H1 (cell line): Measurements from ENCODE around the gene ANKS1B. TPM values are rescaled to one million over a fixed set of nuclear protein-coding genes. Genes with fewer than 3 reads are reported as not detected.

Source experiments
- CTCF ChIA-PET: fragments of 300-600 bp; sonication (Branson Sonifier 250); formaldehyde crosslinking; loops from one replicate; lab custom pipeline; 2021; ENCODE audit not compliant: partially characterized antibody; lab: Charles Lee
- POLR2A ChIA-PET: fragments of 300-600 bp; sonication (Branson Sonifier 250); formaldehyde crosslinking; loops from one replicate; lab custom pipeline; 2021; ENCODE audit warnings: inconsistent platforms; ENCODE audit not compliant: partially characterized antibody; lab: Charles Lee
- DNase-seq, 2 experiments: peaks; one replicate each; pipeline versions ENCODE4 v3.0.0 to v3.0.0-alpha.2; 2010 to 2022; ENCODE audit warnings: low spot score in 2 of 2, low read depth in 1 of 2, mixed read lengths in 1 of 2
- FAIRE-seq: peaks from 2 replicates; lab custom pipeline; 2011; peaks lifted over from hg19 to GRCh38; lab: Jason Lieb, UNC
- H2AFZ ChIP-seq: 2 replicates; pipeline ENCODE4 v1.8.1; 2012; ENCODE audit warnings: low read length, inconsistent platforms
- H2AK5ac ChIP-seq: 2 replicates; pipeline ENCODE4 v1.6.1; 2013; ENCODE audit warnings: low read depth, low read length
- H2BK120ac ChIP-seq: replicated peaks from 2 replicates; pipeline ENCODE3; 2013; ENCODE audit warnings: low read depth, low read length, inconsistent platforms
- H2BK12ac ChIP-seq: 2 replicates; pipeline ENCODE4 v1.6.1; 2013; ENCODE audit warnings: low read depth, low read length
- H2BK15ac ChIP-seq: 2 replicates; pipeline ENCODE4 v1.6.1; 2013; ENCODE audit warnings: low read length
- H2BK20ac ChIP-seq: 2 replicates; pipeline ENCODE4 v1.6.1; 2013; ENCODE audit warnings: low read length
- H2BK5ac ChIP-seq: 2 replicates; pipeline ENCODE4 v1.6.1; 2013; ENCODE audit warnings: low read depth, low read length
- H3K14ac ChIP-seq: 2 replicates; pipeline ENCODE4 v1.6.1; 2013; ENCODE audit warnings: inconsistent platforms; ENCODE audit not compliant: insufficient read length
- H3K18ac ChIP-seq: 2 replicates; pipeline ENCODE4 v1.6.1; 2013; ENCODE audit warnings: low read length; ENCODE audit errors: extremely low read depth
- H3K23ac ChIP-seq: 2 replicates; pipeline ENCODE4 v1.6.1; 2013; ENCODE audit warnings: inconsistent platforms; ENCODE audit not compliant: insufficient read length
- H3K23me2 ChIP-seq: 2 replicates; pipeline ENCODE4 v1.6.1; 2013; ENCODE audit warnings: low read depth, low read length
- H3K27ac ChIP-seq: 2 replicates; pipeline ENCODE4 v1.6.1; 2011; ENCODE audit warnings: low read depth, low read length, inconsistent platforms
- H3K27me3 ChIP-seq, 4 experiments: replicated peaks in 1 of 4; 1 replicate in 1 of 4; 2 replicates in 3 of 4; pipeline versions ENCODE4 v1.6.1 to v1.8.1; 2011 to 2013; ENCODE audit warnings: low read length in 3 of 4, mild to moderate bottlenecking in 3 of 4, inconsistent platforms in 2 of 4, mixed read lengths in 2 of 4, moderate library complexity in 1 of 4; ENCODE audit not compliant: control insufficient read depth in 3 of 4, insufficient read depth in 3 of 4; ENCODE audit errors: extremely low read depth in 1 of 4
- H3K36me3 ChIP-seq, 4 experiments: 2 replicates each; pipeline versions ENCODE4 v1.6.1 to v1.8.1; 2011 to 2013; ENCODE audit warnings: mild to moderate bottlenecking in 4 of 4, low read length in 3 of 4, moderate library complexity in 2 of 4, control low read depth in 1 of 4, inconsistent platforms in 1 of 4; ENCODE audit not compliant: insufficient read depth in 4 of 4, control insufficient read depth in 2 of 4
- H3K4ac ChIP-seq: replicated peaks from 2 replicates; pipeline ENCODE3; 2013; ENCODE audit warnings: low read length, low read depth, mixed read lengths, inconsistent platforms; ENCODE audit not compliant: insufficient read length
- H3K4me1 ChIP-seq, 4 experiments: replicated peaks in 1 of 4; 1 replicate in 1 of 4; 2 replicates in 3 of 4; pipeline versions ENCODE4 v1.6.1 to v1.8.1; 2011 to 2013; ENCODE audit warnings: low read length in 3 of 4, inconsistent platforms in 2 of 4, mixed read lengths in 1 of 4; ENCODE audit not compliant: insufficient read depth in 4 of 4, control insufficient read depth in 3 of 4
- H3K4me2 ChIP-seq, 2 experiments: 2 replicates each; pipeline versions ENCODE4 v1.6.1 to v1.8.1; 2011 to 2013; ENCODE audit warnings: low read depth in 2 of 2, low read length in 2 of 2, control low read depth in 1 of 2, inconsistent platforms in 1 of 2, mild to moderate bottlenecking in 1 of 2; ENCODE audit not compliant: insufficient read depth in 1 of 2
- H3K4me3 ChIP-seq, 4 experiments: fragments of 200-600, 300-600 bp in 1 of 4; sonication (generic), shearing (Covaris generic), sonication (Bioruptor Twin) in 1 of 4; 2 replicates each; pipeline versions ENCODE4 v1.5.1 to v1.8.1; 2011 to 2016; ENCODE audit warnings: low read length in 4 of 4, low read depth in 3 of 4, control low read depth in 2 of 4, inconsistent platforms in 2 of 4, mild to moderate bottlenecking in 2 of 4, mixed read lengths in 1 of 4, moderate library complexity in 1 of 4; ENCODE audit not compliant: insufficient read depth in 2 of 4; ENCODE audit errors: extremely low read depth in 1 of 4
- H3K56ac ChIP-seq: replicated peaks from 2 replicates; pipeline ENCODE3; 2013; ENCODE audit warnings: low read depth, mild to moderate bottlenecking, mixed read lengths, low read length, inconsistent platforms; ENCODE audit not compliant: insufficient read length
- H3K79me1 ChIP-seq: 2 replicates; pipeline ENCODE4 v1.6.1; 2013; ENCODE audit warnings: low read depth, low read length, control low read depth
- H3K79me2 ChIP-seq, 2 experiments: 2 replicates each; pipeline versions ENCODE4 v1.6.1 to v1.8.1; 2012 to 2013; ENCODE audit warnings: low read length in 2 of 2, mild to moderate bottlenecking in 2 of 2, inconsistent platforms in 1 of 2; ENCODE audit not compliant: insufficient read depth in 2 of 2, control insufficient read depth in 1 of 2
- H3K9ac ChIP-seq, 4 experiments: replicated peaks in 1 of 4; 1 replicate in 1 of 4; 2 replicates in 3 of 4; pipeline versions ENCODE4 v1.6.1 to v1.8.1; 2011 to 2013; ENCODE audit warnings: low read depth in 3 of 4, low read length in 3 of 4, control low read depth in 2 of 4, mild to moderate bottlenecking in 2 of 4, moderate library complexity in 2 of 4, inconsistent platforms in 1 of 4; ENCODE audit errors: extremely low read depth in 1 of 4
- H3K9me3 ChIP-seq, 2 experiments: 2 replicates each; pipeline versions ENCODE4 v1.6.1 to v1.8.1; 2012 to 2013; ENCODE audit warnings: mild to moderate bottlenecking in 2 of 2, moderate library complexity in 2 of 2, control low read depth in 1 of 2, inconsistent platforms in 1 of 2, low read depth in 1 of 2, low read length in 1 of 2, mixed read lengths in 1 of 2; ENCODE audit not compliant: insufficient read depth in 2 of 2
- H4K20me1 ChIP-seq, 2 experiments: replicated peaks in 1 of 2; 2 replicates each; pipeline versions ENCODE3 to v1.8.1; 2011 to 2013; ENCODE audit warnings: inconsistent platforms in 2 of 2, low read length in 2 of 2, mild to moderate bottlenecking in 1 of 2; ENCODE audit not compliant: insufficient read depth in 2 of 2, control insufficient read depth in 1 of 2
- H4K5ac ChIP-seq: 2 replicates; pipeline ENCODE4 v1.6.1; 2013; ENCODE audit warnings: low read length, low read depth, mixed read lengths, inconsistent platforms; ENCODE audit not compliant: insufficient read length
- H4K8ac ChIP-seq: 2 replicates; pipeline ENCODE4 v1.8.0; 2013; ENCODE audit warnings: mild to moderate bottlenecking, moderate library complexity, low read length, inconsistent platforms; ENCODE audit not compliant: insufficient read depth; ENCODE audit errors: extremely low read depth
- H4K91ac ChIP-seq: replicated peaks from 2 replicates; pipeline ENCODE3; 2013; ENCODE audit warnings: low read length, mixed read lengths, inconsistent platforms; ENCODE audit not compliant: insufficient read length
- CEBPB ChIP-seq: IDR thresholded peaks from 2 replicates; pipeline ENCODE4 v1.6.1; 2012; ENCODE audit warnings: low read depth, low read length
- WGBS, 2 experiments: shearing (Covaris generic) in 1 of 2; methylation state at CpG; one replicate each; pipeline versions ENCODE4 v1.1.6 to v1.1.7; 2013 to 2015; ENCODE audit warnings: low lambda C conversion rate in 2 of 2, mixed read lengths in 2 of 2, inconsistent platforms in 1 of 2, low coverage in 1 of 2, missing lambda C conversion rate in 1 of 2; ENCODE audit not compliant: insufficient replicate concordance in 2 of 2, insufficient coverage in 1 of 2, insufficient read length in 1 of 2; ENCODE audit errors: extremely low coverage in 1 of 2, missing lambda C conversion rate in 1 of 2; 5-methylcytosine and 5-hydroxymethylcytosine counted together
- polyA plus RNA-seq, 7 experiments: library from polyadenylated mRNA; depleted of rRNA in 3 of 7; stranded (reverse) in 5 of 7; unstranded in 2 of 7; fragments of >200 nt in 5 of 7; fragments of 200-250 nt in 2 of 7; gene quantifications; 1 replicate in 5 of 7; 2 replicates in 1 of 7; 4 replicates in 1 of 7; pipeline versions ENCODE4 v1.2.1 to v1.2.3, GENCODE V29; 2011 to 2013; ENCODE audit warnings: missing spikeins in 2 of 7, mixed read lengths in 2 of 7
- total RNA-seq: library from RNA; stranded (reverse); fragmentation: NEBNext Ultra II Directional; extraction: Animal tissue kit (Norgen Biotek cat#: 25700); gene quantifications from 2 replicates; pipeline ENCODE4 v1.2.1, GENCODE V29; 2021

Gene ANKS1B
- total and polyA plus RNA-seq, 2 of the 8 experiments (the other 6 are each of a cell fraction or from before 2014, with no cell fraction given): 2.7 to 6.1 TPM

DNA sequence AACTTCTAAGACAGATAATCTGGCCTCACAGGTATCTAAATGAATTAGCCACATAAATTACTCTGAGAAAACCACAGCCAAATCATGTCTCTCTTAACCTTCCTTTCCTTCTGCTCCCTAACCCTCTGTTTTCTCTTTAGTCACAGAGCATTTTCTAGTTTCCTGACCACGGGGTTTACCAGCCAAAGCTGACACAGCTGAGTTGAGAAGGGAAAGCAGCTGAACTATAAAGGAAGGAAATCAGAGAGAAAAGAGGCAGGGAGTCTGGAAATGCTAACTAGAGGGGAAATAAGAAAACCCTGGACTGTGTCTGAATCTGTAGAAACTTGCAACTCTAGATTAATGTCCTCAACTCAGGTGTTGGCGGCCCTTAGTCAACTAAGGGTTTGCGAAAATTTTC lies 24.4 kb downstream of the ANKS1B start:
- Histone ChIP-seq H2BK5ac (no peak overlapping the region), H2AK5ac (no peak overlapping the region), H2BK20ac (no peak overlapping the region), H3K23me2 (no peaks in the 10 kb centered on the region), H3K4me2 (no peak overlapping the region), H3K4me1 (no peaks in the 10 kb centered on the region), H3K23ac (no peak overlapping the region), H2BK120ac (no peak overlapping the region), H3K27ac (no peak overlapping the region), H3K27me3 (no peaks in the 10 kb centered on the region), H3K14ac (no peak overlapping the region)
- POLR2A ChIA-PET: interaction anchor here (0.6 kb wide), 1 partner anchor 1005 kb away, joined by 3 read pairs; no protein-coding TSS in a partner anchor
- no peak for FAIRE-seq
- DNase-seq: no peak
- 98% methylated on average over 3 of the region's 3 CpGs; no CpG with 5 or more reads in 1 of the 2 experiments for WGBS, 2 experiments
- no peak for TF ChIP-seq CEBPB
- TF ChIP-seq, all 59 proteins: peak for 0
- Histone ChIP-seq H2BK12ac (no peak overlapping the region), H3K79me2 (no peaks in the 10 kb centered on the region), H3K56ac (no peak overlapping the region), H2BK15ac (no peak overlapping the region), H3K79me1 (no peaks in the 10 kb centered on the region), H3K18ac (no peak overlapping the region), H4K20me1 (no peaks in the 10 kb centered on the region), H3K4ac (no peak overlapping the region), H4K5ac (no peak overlapping the region), H3K9me3 (no peaks in the 10 kb centered on the region), H3K36me3 (no peaks in the 10 kb centered on the region), H4K8ac (no peak overlapping the region), H3K9ac (no peak overlapping the region), H4K91ac (no peak overlapping the region), H3K4me3 (no peak overlapping the region), H2AFZ (no peak overlapping the region)
- CTCF ChIA-PET: no interaction called here
